HepG2 (cell line): ENCODE data around the gene U2AF2. TPM values are rescaled to one million over a fixed set of nuclear protein-coding genes. Genes with fewer than 3 reads are reported as not detected.
A peak's percentile ranks its signal among the peaks of the same experiment; 100 is the strongest.

Experiments
- ARID2 ChIP-seq: sonication (generic); formaldehyde crosslinking; IDR thresholded peaks from 2 replicates; pipeline ENCODE4 v1.8.1; 2022; ENCODE audit warnings: mild to moderate bottlenecking, missing genetic modification reagents, borderline replicate concordance
- CBFB ChIP-seq: sonication (generic); formaldehyde crosslinking; IDR thresholded peaks from 2 replicates; pipeline ENCODE4 v1.4.0; 2020; ENCODE audit warnings: missing genetic modification reagents
- CC2D1A ChIP-seq: sonication (generic); formaldehyde crosslinking; IDR thresholded peaks from 2 replicates; pipeline ENCODE4 v1.8.1; 2023; ENCODE audit warnings: mild to moderate bottlenecking, missing genetic modification reagents
- HOXD1 ChIP-seq: sonication (generic); formaldehyde crosslinking; IDR thresholded peaks from 2 replicates; pipeline ENCODE4 v1.5.0; 2020; ENCODE audit warnings: missing genetic modification reagents
- PCBP1 ChIP-seq: fragments of 200-400 bp; formaldehyde crosslinking; IDR thresholded peaks from 2 replicates; pipeline ENCODE4 v1.6.1; 2017; ENCODE audit warnings: mild to moderate bottlenecking, low read depth, low read length, borderline replicate concordance
- PCBP2 ChIP-seq: fragments of 200-400 bp; formaldehyde crosslinking; optimal IDR thresholded peaks from 2 replicates; pipeline ENCODE3; 2018; ENCODE audit warnings: low read length, low read depth; ENCODE audit not compliant: poor library complexity, severe bottlenecking
- SRY ChIP-seq: sonication (generic); formaldehyde crosslinking; IDR thresholded peaks from 2 replicates; pipeline ENCODE4 v1.8.0; 2022; ENCODE audit warnings: mild to moderate bottlenecking, missing genetic modification reagents
- WIZ ChIP-seq: sonication (generic); formaldehyde crosslinking; IDR thresholded peaks from 2 replicates; pipeline ENCODE4 v1.5.1; 2020; ENCODE audit warnings: mild to moderate bottlenecking, missing genetic modification reagents
- ZKSCAN5 ChIP-seq: sonication (generic); formaldehyde crosslinking; IDR thresholded peaks from 2 replicates; pipeline ENCODE4 v1.5.1; 2020; ENCODE audit warnings: mild to moderate bottlenecking, missing genetic modification reagents
- ZNF251 ChIP-seq: sonication (generic); formaldehyde crosslinking; IDR thresholded peaks from 2 replicates; pipeline ENCODE4 v1.9.0; 2021; ENCODE audit warnings: mild to moderate bottlenecking, missing genetic modification reagents
- ZNF34 ChIP-seq: sonication (generic); formaldehyde crosslinking; IDR thresholded peaks from 2 replicates; pipeline ENCODE4 v1.4.0; 2020; ENCODE audit warnings: mild to moderate bottlenecking, missing genetic modification reagents, borderline replicate concordance
- ZNF510 ChIP-seq: sonication (generic); formaldehyde crosslinking; IDR thresholded peaks from 2 replicates; pipeline ENCODE4 v1.4.0; 2020; ENCODE audit warnings: low read depth, mild to moderate bottlenecking, missing genetic modification reagents
- ZNF552 ChIP-seq: sonication (generic); formaldehyde crosslinking; IDR thresholded peaks from 2 replicates; pipeline ENCODE4 v1.9.0; 2022; ENCODE audit warnings: missing genetic modification reagents, mild to moderate bottlenecking, borderline replicate concordance
- ZNF598 ChIP-seq: sonication (generic); formaldehyde crosslinking; IDR thresholded peaks from 2 replicates; pipeline ENCODE4 v1.5.1; 2020; ENCODE audit warnings: mild to moderate bottlenecking, missing genetic modification reagents, borderline replicate concordance
- ZNF792 ChIP-seq: IDR thresholded peaks from 2 replicates; pipeline ENCODE4 v1.6.1; 2016
- polyA plus RNA-seq, 8 experiments: library from polyadenylated mRNA; depleted of rRNA in 3 of 8; stranded (reverse) in 7 of 8; unstranded in 1 of 8; fragments of >200 nt; fragmentation: Illumina TruSeq in 4 of 8; extraction: Trizol in 4 of 8; gene quantifications; 2 replicates each; pipeline versions ENCODE4 v1.2.1 to v1.2.3, GENCODE V29; 2011 to 2016; ENCODE audit warnings: low read depth in 4 of 8, missing spikeins in 1 of 8, mixed read lengths in 1 of 8; ENCODE audit not compliant: insufficient read depth in 1 of 8
- total RNA-seq, 5 experiments: library from RNA; depleted of rRNA; stranded (reverse); fragments of >200 nt; fragmentation: Illumina TruSeq; extraction: Trizol; gene quantifications; 2 replicates each; pipeline ENCODE4 v1.2.3, GENCODE V29; 2016; ENCODE audit warnings: low read depth in 1 of 5
- TF ChIP-seq, protein P1 (sequence below): sonication (generic); formaldehyde crosslinking; IDR thresholded peaks from 2 replicates; pipeline ENCODE4 v1.5.1; 2020; ENCODE audit warnings: mild to moderate bottlenecking, moderate library complexity, missing genetic modification reagents
- TF ChIP-seq, protein P2 (sequence below): IDR thresholded peaks from 2 replicates; pipeline ENCODE4 v1.6.1; 2012; ENCODE audit warnings: inconsistent platforms
- TF ChIP-seq, protein P3 (sequence below): sonication (generic); formaldehyde crosslinking; IDR thresholded peaks from 2 replicates; pipeline ENCODE4 v1.4.0; 2020; ENCODE audit warnings: missing genetic modification reagents, low read depth, mild to moderate bottlenecking, borderline replicate concordance
- TF ChIP-seq, protein P4 (sequence below): sonication (generic); formaldehyde crosslinking; IDR thresholded peaks from 2 replicates; pipeline ENCODE4 v1.5.0; 2020; ENCODE audit warnings: missing genetic modification reagents, mild to moderate bottlenecking, borderline replicate concordance
- TF ChIP-seq, protein P5 (sequence below), 2 experiments: IDR thresholded peaks; 2 replicates each; pipeline ENCODE4 v1.6.1; 2011 to 2012; ENCODE audit warnings: low read length in 2 of 2, borderline replicate concordance in 1 of 2, low read depth in 1 of 2, mild to moderate bottlenecking in 1 of 2, moderate library complexity in 1 of 2
- TF ChIP-seq, protein P6 (sequence below): IDR thresholded peaks from 2 replicates; pipeline ENCODE4 v1.6.1; 2016; ENCODE audit warnings: control low read depth

The U2AF2 gene
- total and polyA plus RNA-seq, 2 of the 13 experiments (the other 11 are each of a cell fraction or from before 2014, with no cell fraction given): 84.3 to 124 TPM

DNA sequence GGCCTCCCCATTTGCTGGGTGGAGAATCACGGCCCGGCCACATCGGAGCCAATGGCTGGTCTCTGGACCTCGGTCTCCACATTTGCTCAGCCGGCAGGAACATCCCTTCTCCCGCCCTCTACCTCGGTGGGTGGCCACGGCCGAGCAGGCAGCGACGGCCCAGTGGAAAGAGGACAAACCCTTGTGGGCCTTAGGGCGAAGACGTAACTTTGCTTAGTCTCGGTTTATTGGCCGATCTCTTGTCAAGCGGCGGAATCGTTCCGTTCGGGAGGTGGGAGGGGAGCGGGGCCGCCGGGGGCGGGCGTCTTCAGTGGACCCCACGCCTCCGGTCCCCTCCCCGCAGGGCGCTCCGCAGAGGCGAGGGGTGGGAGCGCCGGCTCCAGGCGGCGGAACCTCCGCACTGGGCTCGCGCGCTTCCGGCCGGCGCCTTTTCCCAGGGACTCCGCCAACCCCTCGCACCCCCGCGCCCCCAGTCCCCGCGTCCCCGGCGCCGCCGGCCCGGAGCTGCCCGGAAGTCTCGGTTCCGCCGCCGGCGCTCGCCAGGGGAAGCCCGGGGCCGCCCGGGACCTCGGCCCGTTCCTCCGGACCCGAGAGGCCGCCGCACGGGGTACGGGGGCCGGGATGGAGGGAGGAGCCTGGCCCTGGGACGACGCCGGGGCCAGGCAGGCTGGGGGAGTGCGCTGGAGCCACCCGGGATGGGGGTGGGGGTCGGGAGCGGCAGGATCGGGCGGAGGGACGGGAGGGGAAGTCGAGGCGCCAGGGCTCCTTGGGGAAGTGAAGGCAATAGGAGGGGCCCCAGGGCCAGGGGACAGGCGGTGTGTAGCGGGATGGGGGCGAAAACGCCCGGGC, 14.0 kb upstream of the U2AF2 start, which contains the start of gene ZNF580 (continued):
- TF ChIP-seq, protein P1, sequence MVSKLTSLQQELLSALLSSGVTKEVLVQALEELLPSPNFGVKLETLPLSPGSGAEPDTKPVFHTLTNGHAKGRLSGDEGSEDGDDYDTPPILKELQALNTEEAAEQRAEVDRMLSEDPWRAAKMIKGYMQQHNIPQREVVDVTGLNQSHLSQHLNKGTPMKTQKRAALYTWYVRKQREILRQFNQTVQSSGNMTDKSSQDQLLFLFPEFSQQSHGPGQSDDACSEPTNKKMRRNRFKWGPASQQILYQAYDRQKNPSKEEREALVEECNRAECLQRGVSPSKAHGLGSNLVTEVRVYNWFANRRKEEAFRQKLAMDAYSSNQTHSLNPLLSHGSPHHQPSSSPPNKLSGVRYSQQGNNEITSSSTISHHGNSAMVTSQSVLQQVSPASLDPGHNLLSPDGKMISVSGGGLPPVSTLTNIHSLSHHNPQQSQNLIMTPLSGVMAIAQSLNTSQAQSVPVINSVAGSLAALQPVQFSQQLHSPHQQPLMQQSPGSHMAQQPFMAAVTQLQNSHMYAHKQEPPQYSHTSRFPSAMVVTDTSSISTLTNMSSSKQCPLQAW (CRISPR knock-in tag): peak; percentile 35; the same call in 1 of the 2 replicates
- TF ChIP-seq, protein P2, sequence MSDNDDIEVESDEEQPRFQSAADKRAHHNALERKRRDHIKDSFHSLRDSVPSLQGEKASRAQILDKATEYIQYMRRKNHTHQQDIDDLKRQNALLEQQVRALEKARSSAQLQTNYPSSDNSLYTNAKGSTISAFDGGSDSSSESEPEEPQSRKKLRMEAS: no peak; the same call in none of the 2 replicates
- TF ChIP-seq, protein P3, sequence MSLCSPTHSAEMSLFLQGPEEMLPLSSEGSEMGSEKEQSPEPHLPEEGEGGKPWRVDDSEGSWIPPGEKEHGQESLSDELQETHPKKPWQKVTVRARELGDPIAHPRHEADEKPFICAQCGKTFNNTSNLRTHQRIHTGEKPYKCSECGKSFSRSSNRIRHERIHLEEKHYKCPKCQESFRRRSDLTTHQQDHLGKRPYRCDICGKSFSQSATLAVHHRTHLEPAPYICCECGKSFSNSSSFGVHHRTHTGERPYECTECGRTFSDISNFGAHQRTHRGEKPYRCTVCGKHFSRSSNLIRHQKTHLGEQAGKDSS (CRISPR knock-in tag): peak; percentile 25; the same call in 1 of the 2 replicates
- TF ChIP-seq, protein P4, sequence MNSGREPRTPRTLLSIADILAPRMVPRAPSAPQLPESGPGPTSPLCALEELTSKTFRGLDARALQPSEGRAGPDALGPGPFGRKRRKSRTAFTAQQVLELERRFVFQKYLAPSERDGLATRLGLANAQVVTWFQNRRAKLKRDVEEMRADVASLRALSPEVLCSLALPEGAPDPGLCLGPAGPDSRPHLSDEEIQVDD (CRISPR knock-in tag): peak; percentile 10; the same call in 1 of the 2 replicates
- TF ChIP-seq ZNF598 (CRISPR knock-in tag) (no peak), ARID2 (no peak), HOXD1 (CRISPR knock-in tag) (peak; percentile 68; the same call in 1 of the 2 replicates), PCBP2 (no peak), CBFB (CRISPR knock-in tag) (no peak), ZNF552 (CRISPR knock-in tag) (no peak), PCBP1 (no peak), SRY (0 out of 2 replicates have a peak, but pooled peaks have one; percentile 51), ZKSCAN5 (no peak), ZNF251 (no peak), CC2D1A (CRISPR knock-in tag) (no peak), ZNF34 (CRISPR knock-in tag) (no peak), ZNF792 (CRISPR knock-in tag) (no peak), WIZ (CRISPR knock-in tag) (no peak), ZNF510 (CRISPR knock-in tag) (no peak)
- TF ChIP-seq, protein P5, sequence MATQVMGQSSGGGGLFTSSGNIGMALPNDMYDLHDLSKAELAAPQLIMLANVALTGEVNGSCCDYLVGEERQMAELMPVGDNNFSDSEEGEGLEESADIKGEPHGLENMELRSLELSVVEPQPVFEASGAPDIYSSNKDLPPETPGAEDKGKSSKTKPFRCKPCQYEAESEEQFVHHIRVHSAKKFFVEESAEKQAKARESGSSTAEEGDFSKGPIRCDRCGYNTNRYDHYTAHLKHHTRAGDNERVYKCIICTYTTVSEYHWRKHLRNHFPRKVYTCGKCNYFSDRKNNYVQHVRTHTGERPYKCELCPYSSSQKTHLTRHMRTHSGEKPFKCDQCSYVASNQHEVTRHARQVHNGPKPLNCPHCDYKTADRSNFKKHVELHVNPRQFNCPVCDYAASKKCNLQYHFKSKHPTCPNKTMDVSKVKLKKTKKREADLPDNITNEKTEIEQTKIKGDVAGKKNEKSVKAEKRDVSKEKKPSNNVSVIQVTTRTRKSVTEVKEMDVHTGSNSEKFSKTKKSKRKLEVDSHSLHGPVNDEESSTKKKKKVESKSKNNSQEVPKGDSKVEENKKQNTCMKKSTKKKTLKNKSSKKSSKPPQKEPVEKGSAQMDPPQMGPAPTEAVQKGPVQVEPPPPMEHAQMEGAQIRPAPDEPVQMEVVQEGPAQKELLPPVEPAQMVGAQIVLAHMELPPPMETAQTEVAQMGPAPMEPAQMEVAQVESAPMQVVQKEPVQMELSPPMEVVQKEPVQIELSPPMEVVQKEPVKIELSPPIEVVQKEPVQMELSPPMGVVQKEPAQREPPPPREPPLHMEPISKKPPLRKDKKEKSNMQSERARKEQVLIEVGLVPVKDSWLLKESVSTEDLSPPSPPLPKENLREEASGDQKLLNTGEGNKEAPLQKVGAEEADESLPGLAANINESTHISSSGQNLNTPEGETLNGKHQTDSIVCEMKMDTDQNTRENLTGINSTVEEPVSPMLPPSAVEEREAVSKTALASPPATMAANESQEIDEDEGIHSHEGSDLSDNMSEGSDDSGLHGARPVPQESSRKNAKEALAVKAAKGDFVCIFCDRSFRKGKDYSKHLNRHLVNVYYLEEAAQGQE (IDR thresholded peaks at IDR 0.05; ENCODE audit: borderline replicate concordance in 1 of 2, low read depth in 1 of 2, low read length in 2 of 2): no peak
- TF ChIP-seq, protein P6, sequence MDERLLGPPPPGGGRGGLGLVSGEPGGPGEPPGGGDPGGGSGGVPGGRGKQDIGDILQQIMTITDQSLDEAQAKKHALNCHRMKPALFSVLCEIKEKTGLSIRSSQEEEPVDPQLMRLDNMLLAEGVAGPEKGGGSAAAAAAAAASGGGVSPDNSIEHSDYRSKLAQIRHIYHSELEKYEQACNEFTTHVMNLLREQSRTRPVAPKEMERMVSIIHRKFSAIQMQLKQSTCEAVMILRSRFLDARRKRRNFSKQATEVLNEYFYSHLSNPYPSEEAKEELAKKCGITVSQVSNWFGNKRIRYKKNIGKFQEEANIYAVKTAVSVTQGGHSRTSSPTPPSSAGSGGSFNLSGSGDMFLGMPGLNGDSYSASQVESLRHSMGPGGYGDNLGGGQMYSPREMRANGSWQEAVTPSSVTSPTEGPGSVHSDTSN (CRISPR knock-in tag): no peak
